T-helper 9 cell (primary cell): ENCODE results near the gene CYP2A13.
"Not testable (repeated sequence)": the region's sequence is repeated elsewhere in the genome, so short reads cannot be mapped to it uniquely, and the experiment has no call there.

Experiments
- DNase-seq: peaks from one replicate; pipeline ENCODE4 v3.0.0-alpha.2; 2020
- total RNA-seq, 2 donors: gene quantifications; one replicate each; lab custom pipeline; 2026; lab: John Stamatoyannopoulos, UW

CYP2A13 gene, protein sequence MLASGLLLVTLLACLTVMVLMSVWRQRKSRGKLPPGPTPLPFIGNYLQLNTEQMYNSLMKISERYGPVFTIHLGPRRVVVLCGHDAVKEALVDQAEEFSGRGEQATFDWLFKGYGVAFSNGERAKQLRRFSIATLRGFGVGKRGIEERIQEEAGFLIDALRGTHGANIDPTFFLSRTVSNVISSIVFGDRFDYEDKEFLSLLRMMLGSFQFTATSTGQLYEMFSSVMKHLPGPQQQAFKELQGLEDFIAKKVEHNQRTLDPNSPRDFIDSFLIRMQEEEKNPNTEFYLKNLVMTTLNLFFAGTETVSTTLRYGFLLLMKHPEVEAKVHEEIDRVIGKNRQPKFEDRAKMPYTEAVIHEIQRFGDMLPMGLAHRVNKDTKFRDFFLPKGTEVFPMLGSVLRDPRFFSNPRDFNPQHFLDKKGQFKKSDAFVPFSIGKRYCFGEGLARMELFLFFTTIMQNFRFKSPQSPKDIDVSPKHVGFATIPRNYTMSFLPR
- total RNA-seq, result 0 reads per million in 2 donors

DNA sequence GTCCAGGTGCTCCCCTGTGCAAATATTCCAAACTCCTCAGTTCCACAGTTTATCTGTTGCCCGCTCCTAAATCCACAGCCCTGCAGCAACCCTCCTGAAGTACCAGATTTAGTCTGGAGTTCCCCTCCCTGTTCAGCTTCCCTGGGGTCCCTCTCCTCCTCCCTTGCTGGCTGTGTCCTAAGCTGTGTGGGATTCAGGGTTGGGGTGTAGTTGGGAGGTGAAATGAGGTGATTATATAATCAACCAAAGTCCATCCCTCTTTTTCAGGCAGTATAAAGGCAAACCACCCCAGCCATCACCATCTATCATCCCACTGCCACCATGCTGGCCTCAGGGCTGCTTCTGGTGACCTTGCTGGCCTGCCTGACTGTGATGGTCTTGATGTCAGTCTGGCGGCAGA is at the start of gene CYP2A13:
Gene CYP2A13 (plus strand): TSS at position 301 of the 400 bp plus-strand sequence. CDS start 21 bp downstream, at position 322.
- DNase-seq, result no peak

DNA sequence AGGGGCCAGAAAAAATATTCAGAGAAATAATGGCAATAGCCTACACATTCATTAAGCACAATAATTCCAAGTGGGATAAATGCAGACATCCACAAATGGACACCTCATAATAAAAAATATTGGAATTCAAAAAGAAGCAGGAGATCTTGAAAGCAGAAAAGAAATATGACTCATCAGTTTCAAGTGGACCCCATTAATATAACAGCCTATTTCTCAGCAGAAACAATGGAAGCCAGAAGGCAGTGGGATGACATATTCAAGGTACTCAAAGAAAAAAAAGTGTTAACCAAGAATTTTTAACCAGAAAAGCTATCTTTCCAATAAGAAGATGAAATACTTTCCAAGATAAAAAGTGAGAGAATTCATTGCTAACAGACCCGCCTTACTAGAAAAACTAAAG is 48.4 kb upstream of the CYP2A13 start:
- DNase-seq, result no peak

GRCh38 chr19:41045095-41045494 is 43.2 kb upstream of the CYP2A13 start:
- not testable (repeated sequence) for DNase-seq

DNA sequence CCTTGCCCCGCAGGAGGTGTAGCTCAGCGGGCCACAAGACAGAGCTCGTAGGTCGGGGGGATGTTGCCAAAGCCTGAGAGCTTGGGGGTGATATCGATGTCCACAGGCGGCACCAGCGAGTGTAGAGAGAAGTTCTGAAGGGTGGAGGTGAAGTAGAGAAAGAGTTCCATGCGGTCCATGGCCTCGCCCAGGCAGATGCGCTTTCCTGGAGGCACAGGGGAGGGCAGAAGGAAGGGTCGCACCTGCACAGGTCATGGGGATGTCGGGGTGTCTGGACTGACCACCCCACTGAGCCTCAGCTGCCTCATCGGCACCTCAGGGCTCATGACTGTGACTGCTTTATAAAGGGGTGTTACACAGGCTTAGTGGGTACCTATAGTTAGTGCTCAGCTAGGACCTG is 37.8 kb upstream of the CYP2A13 start:
- no peak for DNase-seq

GRCh38 chr19:41052162-41052561 is 36.1 kb upstream of the CYP2A13 start:
- DNase-seq, result not testable (repeated sequence)

DNA sequence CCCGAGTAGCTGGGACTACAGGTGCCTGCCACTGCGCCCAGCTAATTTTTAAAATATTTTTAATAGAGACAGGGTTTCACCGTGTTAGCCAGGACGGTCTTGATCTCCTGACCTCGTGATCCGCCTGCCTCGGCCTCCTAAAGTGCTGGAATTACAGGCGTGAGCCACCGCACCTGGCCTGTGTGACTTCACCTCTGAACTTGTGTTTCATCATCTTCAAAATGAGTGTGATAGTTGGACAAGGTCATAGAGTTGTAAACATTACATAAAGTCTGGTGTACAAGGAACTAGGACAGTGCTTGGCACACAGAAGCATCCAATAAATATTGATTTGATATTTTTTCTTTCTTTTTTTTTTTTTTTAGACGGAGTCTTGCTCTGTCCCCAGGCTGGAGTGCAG is 34.9 kb upstream of the CYP2A13 start:
- not testable (repeated sequence) for DNase-seq

GRCh38 chr19:41064974-41065569 is 23.2 kb upstream of the CYP2A13 start:
- DNase-seq, result no peak

DNA sequence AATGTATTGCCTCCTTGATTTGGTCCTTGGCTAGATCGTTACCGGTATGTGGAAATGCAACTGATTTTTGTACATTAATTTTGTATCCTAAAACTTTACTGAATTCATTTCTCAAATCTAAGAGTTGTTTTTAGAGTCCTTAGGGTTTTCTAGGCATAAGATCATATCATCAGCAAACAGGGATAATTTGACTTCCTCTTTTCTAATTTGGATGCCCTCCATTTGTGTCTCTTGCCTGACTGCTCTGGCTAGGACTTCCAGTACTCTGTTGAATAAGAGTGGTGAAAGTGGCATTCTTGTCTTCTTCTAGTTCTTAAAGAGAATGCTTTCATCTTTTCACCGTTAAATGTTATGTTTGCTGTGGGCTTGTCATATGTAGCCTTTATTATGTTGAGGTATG is 12.0 kb upstream of the CYP2A13 start:
- no peak for DNase-seq

GRCh38 chr19:41083516-41083915 is 4.7 kb upstream of the CYP2A13 start:
- no peak for DNase-seq

GRCh38 chr19:41085748-41086415 is 2.4 kb upstream of the CYP2A13 start:
- DNase-seq, result no peak

DNA sequence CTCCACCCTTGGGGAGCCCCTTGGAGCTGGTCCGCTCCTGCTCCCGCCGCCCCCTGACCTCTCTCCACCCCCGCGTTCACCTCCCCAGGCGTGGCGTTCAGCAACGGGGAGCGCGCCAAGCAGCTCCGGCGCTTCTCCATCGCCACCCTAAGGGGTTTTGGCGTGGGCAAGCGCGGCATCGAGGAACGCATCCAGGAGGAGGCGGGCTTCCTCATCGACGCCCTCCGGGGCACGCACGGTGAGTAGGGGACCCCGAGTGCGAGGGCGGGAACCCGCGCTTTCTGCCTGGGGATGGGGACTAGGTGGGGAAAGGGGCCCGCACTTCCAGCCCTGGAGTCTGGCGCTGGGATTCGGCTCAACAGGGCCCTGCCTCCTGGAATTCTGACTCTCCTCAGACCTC is 1.7 kb downstream of the CYP2A13 start:
- DNase-seq, result no peak

GRCh38 chr19:41095703-41096102 is 7.5 kb downstream of the CYP2A13 start:
- no peak for DNase-seq

DNA sequence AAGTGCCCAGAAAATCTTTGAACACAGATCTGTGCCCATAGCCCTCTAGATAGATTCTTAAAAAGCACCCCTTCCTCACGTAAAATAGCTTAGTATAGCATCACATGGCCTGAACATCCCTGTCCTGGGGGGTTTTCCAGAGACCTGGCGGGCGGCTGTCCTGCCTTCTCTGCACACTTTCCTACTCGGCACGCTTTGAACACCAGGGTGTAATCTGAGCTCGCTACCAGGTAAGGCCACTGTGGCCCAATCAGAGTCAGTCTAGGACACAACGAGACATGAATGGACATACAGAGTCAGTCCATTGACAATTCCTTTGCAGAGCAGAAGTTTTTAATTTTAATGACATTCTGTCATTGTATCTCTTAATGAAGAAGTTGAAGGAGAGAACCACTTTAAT is 8.1 kb downstream of the CYP2A13 start:
- no peak for DNase-seq

DNA sequence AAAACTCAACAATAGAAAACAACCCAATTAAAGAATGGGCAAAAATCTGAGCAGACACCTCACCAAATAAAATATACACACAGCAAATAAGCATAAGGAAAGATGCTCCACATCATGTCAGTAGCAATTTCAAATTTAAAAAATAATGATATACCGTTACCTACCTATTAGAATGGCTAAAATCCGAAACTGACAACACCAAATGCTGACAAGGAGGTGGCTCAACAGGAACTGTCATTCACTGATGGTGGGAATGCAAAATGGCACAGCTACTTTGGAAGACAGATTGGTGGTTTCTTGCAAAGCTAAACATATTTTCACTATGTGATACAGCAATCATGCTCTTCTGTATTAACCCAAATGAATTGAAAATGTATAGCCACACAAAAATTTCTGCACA is 9.1 kb downstream of the CYP2A13 start:
- DNase-seq, result no peak

DNA sequence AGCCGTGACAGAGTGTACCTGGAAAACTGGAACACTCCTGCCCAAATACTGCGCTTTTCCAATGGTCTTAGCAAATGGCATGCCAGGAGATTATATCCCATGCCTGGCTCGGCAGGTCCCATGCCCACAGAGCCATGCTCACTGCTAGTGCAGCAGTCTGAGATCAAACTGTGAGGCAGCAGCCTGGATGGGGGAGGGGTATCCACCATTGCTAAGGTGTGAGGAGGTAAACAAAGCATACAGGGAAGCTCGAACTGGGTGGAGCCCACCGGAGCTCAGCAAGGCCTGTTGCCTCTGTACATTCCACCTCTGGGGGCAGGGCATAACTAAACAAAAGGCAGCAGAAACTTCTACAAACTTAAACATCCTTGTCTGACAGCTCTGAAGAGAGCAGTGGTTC is 10.5 kb downstream of the CYP2A13 start:
- no peak for DNase-seq

DNA sequence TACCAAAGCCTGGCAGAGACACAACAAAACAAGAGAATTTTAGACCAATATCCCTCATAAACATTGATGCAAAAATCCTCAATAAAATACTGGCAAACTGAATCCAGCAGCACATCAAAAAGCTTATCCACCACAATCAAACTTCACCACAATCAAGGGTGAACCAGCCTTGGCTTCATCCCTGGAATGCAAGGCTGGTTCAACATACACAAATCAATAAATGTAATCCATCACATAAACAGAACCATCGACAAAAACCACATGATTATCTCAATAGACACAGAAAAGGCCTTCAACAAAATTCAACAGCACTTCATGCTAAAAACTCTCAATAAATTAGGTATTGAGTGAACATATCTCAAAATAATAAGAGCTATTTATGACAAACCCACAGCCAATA is 14.0 kb downstream of the CYP2A13 start:
- DNase-seq, result not testable (repeated sequence)

DNA sequence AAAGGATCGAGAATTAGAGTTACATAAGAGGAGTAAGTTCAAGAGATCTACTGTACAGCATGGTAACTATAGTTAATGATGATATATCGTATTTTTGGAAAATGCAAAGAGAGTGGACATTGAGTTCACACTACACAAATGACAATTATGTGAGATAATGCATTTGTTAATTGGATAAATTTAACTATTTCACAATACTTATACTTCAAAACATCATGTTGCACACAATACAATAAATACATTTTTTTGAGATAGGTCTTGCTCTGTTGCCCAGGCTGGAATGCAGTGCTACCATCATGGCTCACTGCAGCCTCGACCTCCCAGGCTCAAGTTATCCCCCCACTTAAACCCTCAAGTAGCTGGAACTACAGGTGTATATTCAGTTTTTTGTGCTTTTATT is 17.9 kb downstream of the CYP2A13 start:
- no peak for DNase-seq

DNA sequence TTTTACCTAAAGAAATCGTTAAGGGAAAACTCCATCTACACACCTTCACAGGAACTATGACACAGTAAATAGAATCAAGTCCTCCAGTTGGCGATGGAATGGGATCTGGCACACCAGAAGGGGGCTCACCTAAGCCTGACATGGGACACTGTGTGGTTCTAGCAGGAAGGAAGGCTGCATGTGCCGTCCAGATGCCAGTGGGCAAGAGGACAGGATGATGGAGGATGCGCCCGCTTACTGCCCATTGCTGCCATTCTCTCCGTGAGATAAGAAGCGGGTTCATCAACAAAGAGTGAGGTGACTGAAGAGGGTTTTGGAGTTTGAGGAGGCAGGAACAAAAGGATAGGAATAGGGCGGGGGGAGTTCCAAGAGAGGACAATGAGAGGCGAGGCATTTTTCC is 23.0 kb downstream of the CYP2A13 start:
- DNase-seq, result no peak

DNA sequence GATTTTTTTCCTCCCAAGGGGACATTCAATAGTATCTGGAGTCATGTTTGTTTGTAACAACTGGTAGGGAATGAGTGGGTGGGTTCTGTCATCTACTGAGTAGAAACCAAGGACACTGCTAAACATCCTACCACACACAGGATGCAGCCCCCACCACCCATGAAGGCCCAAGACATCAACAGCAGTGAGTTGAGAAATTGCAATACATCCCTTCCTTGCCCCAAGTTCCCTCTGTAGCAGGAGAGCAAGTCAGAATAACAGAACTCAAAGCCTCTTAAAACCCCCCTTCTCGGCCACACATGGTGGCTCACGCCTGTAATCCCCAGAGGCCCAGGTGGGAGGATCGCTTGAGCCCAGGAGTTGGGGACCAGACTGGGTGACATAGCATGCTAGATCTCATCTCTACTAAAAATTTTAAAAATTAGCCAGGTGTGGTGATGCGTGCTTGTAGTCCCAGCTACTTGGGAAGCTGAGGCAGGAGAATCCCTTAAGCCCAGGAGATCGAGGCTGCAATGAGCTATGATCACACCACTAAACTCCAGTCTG is 23.6 kb downstream of the CYP2A13 start:
- no peak for DNase-seq

DNA sequence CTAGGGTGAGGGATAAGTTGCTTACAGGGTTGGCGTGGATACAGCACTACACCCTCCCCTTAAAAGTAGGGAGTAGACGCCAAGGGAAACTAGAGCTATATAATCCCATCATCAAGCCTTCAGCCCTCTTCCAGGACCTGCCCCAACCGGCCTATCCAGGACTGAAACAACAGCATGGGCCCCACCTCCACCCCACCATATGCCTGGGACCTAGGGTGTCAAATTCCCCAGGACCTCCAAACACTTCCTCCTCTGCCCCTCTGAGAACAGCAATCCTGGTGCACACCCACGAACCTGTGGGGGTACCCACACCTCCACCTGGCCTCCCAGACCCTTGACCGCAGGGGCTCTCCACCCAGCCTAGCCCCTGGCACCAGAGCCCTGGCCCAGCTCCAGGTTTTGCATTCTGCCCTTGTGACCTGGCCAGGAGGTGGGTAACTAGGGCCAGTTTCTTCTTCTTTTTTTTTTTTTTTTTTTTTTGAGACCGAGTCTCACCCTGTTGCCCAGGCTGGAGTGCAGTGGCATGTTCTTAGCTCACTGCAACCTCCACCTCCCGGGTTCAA is 24.6 kb downstream of the CYP2A13 start:
- no peak for DNase-seq

- no peak for DNase-seq
Measured at GRCh38 chr19:41114132-41114531, 25.9 kb downstream of the CYP2A13 start, which contains the start of gene CYP2F1. TSS of gene CYP2F1 (plus strand) at chr19:41114432. CDS start at chr19:41116189, 1,757 bp downstream.

DNA sequence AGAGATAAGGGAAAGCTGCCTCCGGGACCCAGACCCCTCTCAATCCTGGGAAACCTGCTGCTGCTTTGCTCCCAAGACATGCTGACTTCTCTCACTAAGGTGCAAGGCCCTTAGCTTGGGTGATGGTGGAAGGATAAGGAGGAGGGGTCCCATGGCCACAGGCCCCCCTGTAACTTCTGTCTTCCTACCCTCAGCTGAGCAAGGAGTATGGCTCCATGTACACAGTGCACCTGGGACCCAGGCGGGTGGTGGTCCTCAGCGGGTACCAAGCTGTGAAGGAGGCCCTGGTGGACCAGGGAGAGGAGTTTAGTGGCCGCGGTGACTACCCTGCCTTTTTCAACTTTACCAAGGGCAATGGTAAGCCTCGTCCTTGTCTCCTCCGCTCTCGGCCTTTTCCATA is 28.0 kb downstream of the CYP2A13 start:
- DNase-seq, result no peak
